Measurements from ENCODE around the gene ITSN1. TPM values are rescaled to one million over a fixed set of nuclear protein-coding genes. Genes with fewer than 3 reads are reported as not detected.

The ITSN1 gene
- total RNA-seq, 1 donor from 2014 or later: 44.0 TPM

DNA sequence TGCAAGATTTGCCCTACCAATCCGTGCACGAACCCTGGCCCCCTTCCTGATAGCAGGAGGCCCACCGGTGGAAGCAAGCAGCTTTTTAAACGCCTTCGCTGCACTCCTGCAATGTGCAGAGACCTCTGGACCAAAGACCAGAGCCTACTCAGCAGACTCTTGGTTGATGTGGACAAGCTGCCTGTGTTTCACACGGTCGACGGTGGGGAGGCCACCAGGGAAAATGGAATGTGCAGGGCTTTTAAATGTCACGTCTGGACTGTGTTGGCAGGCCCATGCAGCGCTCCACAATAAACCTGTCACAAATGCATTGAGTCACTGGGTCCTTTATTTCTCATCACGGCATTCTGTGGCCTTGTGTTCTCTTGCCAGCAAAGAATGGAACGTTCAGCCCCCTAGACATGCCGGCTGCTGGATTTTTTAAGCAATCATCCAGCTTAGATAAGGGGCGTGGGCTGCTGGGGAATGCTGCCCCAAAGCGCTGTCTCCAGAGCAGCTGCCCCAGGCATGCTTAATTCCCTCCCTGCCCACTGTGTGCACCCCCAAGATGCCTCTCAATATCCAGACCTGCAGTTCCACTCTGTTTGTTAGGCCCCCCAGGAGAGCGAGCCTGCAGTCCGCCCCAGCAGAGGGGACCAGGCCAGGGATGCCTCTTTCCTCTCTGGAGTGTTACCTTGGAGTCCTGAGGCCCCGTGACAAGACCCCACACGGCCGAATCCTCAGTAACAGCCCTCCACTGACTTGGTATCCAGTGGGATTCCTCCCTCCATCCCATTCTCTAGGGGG lies 202.0 kb downstream of the ITSN1 start:
- TF ChIP-seq, protein P1, sequence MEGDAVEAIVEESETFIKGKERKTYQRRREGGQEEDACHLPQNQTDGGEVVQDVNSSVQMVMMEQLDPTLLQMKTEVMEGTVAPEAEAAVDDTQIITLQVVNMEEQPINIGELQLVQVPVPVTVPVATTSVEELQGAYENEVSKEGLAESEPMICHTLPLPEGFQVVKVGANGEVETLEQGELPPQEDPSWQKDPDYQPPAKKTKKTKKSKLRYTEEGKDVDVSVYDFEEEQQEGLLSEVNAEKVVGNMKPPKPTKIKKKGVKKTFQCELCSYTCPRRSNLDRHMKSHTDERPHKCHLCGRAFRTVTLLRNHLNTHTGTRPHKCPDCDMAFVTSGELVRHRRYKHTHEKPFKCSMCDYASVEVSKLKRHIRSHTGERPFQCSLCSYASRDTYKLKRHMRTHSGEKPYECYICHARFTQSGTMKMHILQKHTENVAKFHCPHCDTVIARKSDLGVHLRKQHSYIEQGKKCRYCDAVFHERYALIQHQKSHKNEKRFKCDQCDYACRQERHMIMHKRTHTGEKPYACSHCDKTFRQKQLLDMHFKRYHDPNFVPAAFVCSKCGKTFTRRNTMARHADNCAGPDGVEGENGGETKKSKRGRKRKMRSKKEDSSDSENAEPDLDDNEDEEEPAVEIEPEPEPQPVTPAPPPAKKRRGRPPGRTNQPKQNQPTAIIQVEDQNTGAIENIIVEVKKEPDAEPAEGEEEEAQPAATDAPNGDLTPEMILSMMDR (IDR thresholded peaks at IDR 0.05): no peak
- Mint-ChIP-seq H3K9me3 (ENCODE audit: unreplicated experiment) (peaks cover 10% of the 10 kb centered on the region), H3K27me3 (ENCODE audit: unreplicated experiment) (no peaks in the 10 kb centered on the region), H3K27ac (ENCODE audit: unreplicated experiment) (no peak overlapping the region), H3K4me1 (ENCODE audit: unreplicated experiment) (peaks cover 14% of the 10 kb centered on the region), H3K4me3 (ENCODE audit: unreplicated experiment) (no peak overlapping the region), H3K36me3 (ENCODE audit: unreplicated experiment) (peaks cover 11% of the 10 kb centered on the region)
- no peak for DNase-seq (ENCODE audit: extremely low spot score, unreplicated experiment)

DNA sequence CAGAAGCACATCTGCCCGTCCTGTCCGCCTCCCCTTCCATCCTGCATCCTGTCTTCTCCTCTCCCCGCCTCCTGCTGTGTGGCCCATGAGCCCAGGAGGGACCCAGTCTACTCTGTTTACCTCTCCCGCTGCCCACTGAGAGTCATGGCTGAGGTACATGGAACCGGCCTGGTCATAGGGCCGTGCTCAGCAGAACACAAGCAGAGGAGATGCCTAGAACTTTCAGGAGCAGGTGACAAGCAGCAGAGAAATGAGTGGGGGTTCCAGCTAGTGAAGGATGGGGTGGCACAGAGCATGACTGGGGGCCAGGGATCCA lies 202.5 kb downstream of the ITSN1 start:
- Mint-ChIP-seq H3K9me3 (ENCODE audit: unreplicated experiment) (peaks cover 10% of the 10 kb centered on the region), H3K36me3 (ENCODE audit: unreplicated experiment) (peaks cover 9% of the 10 kb centered on the region), H3K27ac (ENCODE audit: unreplicated experiment) (no peak overlapping the region), H3K4me3 (ENCODE audit: unreplicated experiment) (no peak overlapping the region), H3K27me3 (ENCODE audit: unreplicated experiment) (no peaks in the 10 kb centered on the region), H3K4me1 (ENCODE audit: unreplicated experiment) (peaks cover 19% of the 10 kb centered on the region)
- TF ChIP-seq, protein P1 (IDR thresholded peaks at IDR 0.05): no peak
- DNase-seq (ENCODE audit: extremely low spot score, unreplicated experiment): no peak

DNA sequence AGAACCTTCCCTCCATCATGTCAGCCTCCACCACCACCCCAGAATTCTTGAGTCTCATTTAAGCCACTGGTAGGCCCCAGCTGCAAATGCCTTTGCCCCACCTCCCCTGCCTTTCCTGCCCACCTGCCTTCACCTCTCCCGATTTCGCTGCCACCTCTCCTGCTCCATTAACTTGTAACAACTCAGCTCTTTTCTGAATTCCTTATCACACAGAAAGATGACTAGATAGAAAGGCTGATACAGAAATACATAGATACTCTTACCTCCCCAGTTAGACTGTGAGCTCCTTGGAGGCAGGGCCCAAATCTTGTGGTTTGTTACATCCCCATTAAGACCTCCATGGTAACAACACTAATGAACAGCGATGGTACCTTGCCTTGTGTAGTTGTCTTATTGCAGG lies 203.8 kb downstream of the ITSN1 start:
- H3K27me3 Mint-ChIP-seq (ENCODE audit: unreplicated experiment): no peaks in the 10 kb centered on the region
- H3K36me3 Mint-ChIP-seq (ENCODE audit: unreplicated experiment): peaks cover 5% of the 10 kb centered on the region
- peaks cover 32% of the 10 kb centered on the region for H3K4me1 Mint-ChIP-seq (ENCODE audit: unreplicated experiment)
- no peak overlapping the region for H3K27ac Mint-ChIP-seq (ENCODE audit: unreplicated experiment)
- peaks cover 10% of the 10 kb centered on the region for H3K9me3 Mint-ChIP-seq (ENCODE audit: unreplicated experiment)
- no peak overlapping the region for H3K4me3 Mint-ChIP-seq (ENCODE audit: unreplicated experiment)
- DNase-seq (ENCODE audit: extremely low spot score, unreplicated experiment): no peak
- TF ChIP-seq, protein P1 (IDR thresholded peaks at IDR 0.05): no peak

DNA sequence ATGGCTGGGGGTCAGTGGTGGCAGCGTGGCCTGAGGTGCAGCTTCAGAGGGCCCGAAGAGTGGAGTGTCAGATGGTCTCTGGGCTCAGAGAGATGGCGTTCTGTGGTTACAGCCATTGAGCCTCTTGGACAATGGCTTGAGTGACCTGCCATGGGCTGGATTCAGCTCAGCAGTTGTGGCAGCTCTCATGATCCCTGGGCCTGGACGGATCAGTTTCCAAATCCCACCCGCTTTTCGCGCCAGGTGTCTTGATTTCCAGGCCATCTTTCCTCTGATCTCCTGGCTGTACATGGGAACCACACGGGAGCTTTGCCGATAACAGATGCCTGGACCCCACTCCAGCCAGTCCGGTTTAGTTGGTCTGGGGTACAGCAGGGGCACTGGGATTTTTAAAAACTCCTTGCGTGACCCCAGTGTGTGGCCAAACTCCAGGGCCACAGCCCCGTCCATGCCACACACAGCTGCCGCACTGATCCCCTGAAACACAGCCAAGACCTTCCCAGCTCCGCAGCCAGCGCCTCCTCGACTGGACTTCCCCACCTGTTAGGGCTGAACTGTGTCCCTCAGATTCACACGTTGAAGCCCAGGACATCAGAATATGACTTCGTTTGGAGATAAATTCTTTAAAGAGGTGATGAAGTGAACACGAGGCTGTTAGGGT lies 205.4 kb downstream of the ITSN1 start:
- H3K27me3 Mint-ChIP-seq (ENCODE audit: unreplicated experiment): no peaks in the 10 kb centered on the region
- peaks cover 45% of the 10 kb centered on the region for H3K4me1 Mint-ChIP-seq (ENCODE audit: unreplicated experiment)
- peaks cover 10% of the 10 kb centered on the region for H3K9me3 Mint-ChIP-seq (ENCODE audit: unreplicated experiment)
- no peak overlapping the region for H3K4me3 Mint-ChIP-seq (ENCODE audit: unreplicated experiment)
- peaks cover 5% of the 10 kb centered on the region for H3K36me3 Mint-ChIP-seq (ENCODE audit: unreplicated experiment)
- TF ChIP-seq, protein P1 (IDR thresholded peaks at IDR 0.05): no peak
- no peak overlapping the region for H3K27ac Mint-ChIP-seq (ENCODE audit: unreplicated experiment)
- DNase-seq (ENCODE audit: extremely low spot score, unreplicated experiment): no peak

DNA sequence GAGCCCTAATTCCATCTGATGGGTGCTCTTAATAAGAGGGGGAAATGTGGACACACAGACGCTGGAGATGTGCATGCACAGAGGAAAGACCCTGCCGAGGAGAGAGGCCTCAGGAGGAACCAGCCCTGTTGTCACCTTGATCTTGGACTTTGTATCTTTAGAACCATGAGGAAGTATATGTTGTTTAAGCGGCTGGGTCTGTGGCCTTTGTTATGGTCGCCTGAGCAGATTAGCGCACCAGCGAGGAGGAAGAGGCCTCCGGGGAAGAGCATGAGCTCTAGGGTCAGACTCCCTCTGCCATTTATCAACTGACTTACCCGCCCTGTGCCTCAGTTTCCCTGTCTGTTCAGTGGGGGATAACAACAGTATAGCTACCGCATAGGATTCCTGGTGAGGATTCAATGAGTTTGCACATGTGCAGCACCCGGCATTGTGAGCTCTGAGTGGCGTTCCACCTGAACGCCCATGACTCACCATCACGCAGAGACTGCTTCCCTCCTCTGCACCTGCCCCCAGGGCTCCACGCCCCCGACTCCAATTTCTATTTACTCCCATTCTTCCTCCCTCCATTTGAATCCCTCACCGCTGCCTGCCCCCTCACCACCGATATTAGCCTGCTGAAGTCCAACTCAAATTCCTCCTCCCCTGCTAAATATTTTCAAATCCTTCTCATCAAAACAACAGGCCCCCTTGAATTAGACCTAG lies 206.1 kb downstream of the ITSN1 start:
- Mint-ChIP-seq H3K27ac (ENCODE audit: unreplicated experiment) (no peak overlapping the region), H3K36me3 (ENCODE audit: unreplicated experiment) (peaks cover 5% of the 10 kb centered on the region), H3K4me3 (ENCODE audit: unreplicated experiment) (no peak overlapping the region), H3K9me3 (ENCODE audit: unreplicated experiment) (peaks cover 10% of the 10 kb centered on the region), H3K27me3 (ENCODE audit: unreplicated experiment) (no peaks in the 10 kb centered on the region), H3K4me1 (ENCODE audit: unreplicated experiment) (peaks cover 52% of the 10 kb centered on the region)
- TF ChIP-seq, protein P1 (IDR thresholded peaks at IDR 0.05): no peak
- no peak for DNase-seq (ENCODE audit: extremely low spot score, unreplicated experiment)

Data from osteocyte (in vitro differentiated cells).